ENCODE measurements around the gene KCTD2.

DNA sequence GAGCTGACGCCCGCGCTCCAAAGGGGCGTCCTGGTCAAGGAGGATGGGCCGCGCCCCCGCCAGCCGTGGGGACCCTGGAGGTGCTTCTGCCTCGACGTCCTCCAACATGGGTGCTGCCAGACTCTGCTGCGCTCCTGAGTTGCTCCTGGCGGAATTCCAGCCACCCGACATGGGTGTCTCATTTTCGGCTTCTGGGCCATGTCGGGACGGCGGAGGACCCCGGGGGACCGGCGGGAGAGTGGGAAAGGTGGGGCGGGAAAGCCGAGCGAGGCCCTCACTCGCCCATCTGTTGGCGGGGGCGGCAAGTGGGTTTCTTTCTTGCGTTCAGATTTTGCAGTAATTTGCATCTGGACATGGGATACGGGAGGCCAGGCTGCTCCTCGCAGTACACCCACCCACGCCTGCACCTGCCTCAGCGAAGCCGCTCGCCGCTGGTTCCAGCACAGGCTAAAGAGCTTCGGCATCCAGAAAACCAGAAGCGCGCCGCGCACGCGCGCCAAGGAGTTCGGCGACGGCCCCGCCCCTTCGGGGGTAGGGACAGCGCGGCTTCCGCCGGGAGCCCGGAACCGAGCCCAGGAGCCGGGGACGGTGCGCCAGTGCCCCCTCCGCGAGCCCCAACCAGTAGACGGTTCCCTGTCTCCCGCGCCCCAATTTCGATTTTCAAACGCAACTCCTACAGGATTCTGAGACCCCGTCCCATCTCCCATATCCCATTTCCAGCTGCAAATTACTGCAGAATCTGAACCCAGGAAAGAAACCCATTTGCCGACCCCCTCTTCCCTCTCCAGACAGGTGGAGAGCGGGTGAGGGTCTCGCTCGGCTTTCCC is 62.6 kb downstream of the KCTD2 start, which contains the start of gene ARMC7:
- TF ChIP-seq CTCF (IDR thresholded peaks at IDR 0.05): no peak
- TF ChIP-seq POLR2A (IDR thresholded peaks at IDR 0.05): peak; percentile 32
